Body of pancreas (tissue), 4 donors: ENCODE results near the gene VWCE.
"Not testable (repeated sequence)": the region's sequence is repeated elsewhere in the genome, so short reads cannot be mapped to it uniquely, and the experiment has no call there.

Experiments used
- CTCF ChIP-seq, 7 experiments: fragments of 450-650 bp in 4 of 7; fragments of 200-600 bp in 3 of 7; sonication (generic) in 3 of 7; IDR thresholded peaks; one replicate each; pipeline ENCODE4 v1.5.1; 2016 to 2019; ENCODE audit warnings: antibody characterized with exemption in 7 of 7
- POLR2A ChIP-seq, 3 donors: fragments of 450-650 bp; IDR thresholded peaks; one replicate each; pipeline ENCODE4 v1.6.1; 2016; ENCODE audit warnings: antibody characterized with exemption in 3 of 3, mild to moderate bottlenecking in 2 of 3

- not testable (repeated sequence) for TF ChIP-seq CTCF, POLR2A (IDR thresholded peaks at IDR 0.05)
These were observed 65.7 kb downstream of the VWCE start for GRCh38 chr11:61229458-61229857.
